Panc1 (cell line): Measurements from ENCODE around the gene ANXA6. TPM values are rescaled to one million over a fixed set of nuclear protein-coding genes. Genes with fewer than 3 reads are reported as not detected.

Experiments used
- ATAC-seq: fragments of 200-7000 bp; cut with Tn5 transposase; 2 replicates; pipeline ENCODE4 v1.9.1; 2020; ENCODE audit warnings: mild to moderate bottlenecking, moderate library complexity
- BruUV-seq: library from RNA; stranded (reverse); fragments of 400-500 nt; replicated peaks from 2 replicates; lab custom pipeline; 2021; lab: Mats Ljungman, UMichigan
- CTCF ChIA-PET: fragments of 300-600 bp; sonication (Branson Sonifier 250); formaldehyde crosslinking; loops from one replicate; lab custom pipeline; 2022; ENCODE audit warnings: antibody characterized with exemption; lab: Charles Lee
- POLR2A ChIA-PET: fragments of 300-600 bp; sonication (Branson Sonifier 250); formaldehyde crosslinking; loops from one replicate; lab custom pipeline; 2022; ENCODE audit warnings: antibody characterized with exemption; lab: Charles Lee
- DNase-seq: peaks from one replicate; pipeline ENCODE4 v3.0.0-alpha.2; 2010; ENCODE audit warnings: low read depth, low spot score
- H3K27ac ChIP-seq: 2 replicates; pipeline ENCODE4 v1.5.1; 2011; ENCODE audit warnings: mild to moderate bottlenecking, low read length, inconsistent platforms
- H3K27me3 ChIP-seq: fragments of 200-500 bp; sonication (Bioruptor generic); 2 replicates; pipeline ENCODE4 v1.6.0; 2014; ENCODE audit warnings: low read length, inconsistent platforms; ENCODE audit not compliant: control insufficient read depth, insufficient read depth
- H3K36me3 ChIP-seq: fragments of 200-500 bp; sonication (Bioruptor generic); 2 replicates; pipeline ENCODE4 v1.5.1; 2014; ENCODE audit warnings: inconsistent platforms, mild to moderate bottlenecking, low read length, moderate library complexity; ENCODE audit not compliant: control insufficient read depth, insufficient read depth
- H3K4me1 ChIP-seq: 2 replicates; pipeline ENCODE4 v1.5.1; 2011; ENCODE audit warnings: inconsistent platforms, mild to moderate bottlenecking, low read length, moderate library complexity; ENCODE audit not compliant: control insufficient read depth, insufficient read depth
- H3K4me3 ChIP-seq, 2 experiments: 2 replicates each; pipeline ENCODE4 v1.5.1; 2011 to 2012; ENCODE audit warnings: low read depth in 2 of 2, low read length in 2 of 2, mild to moderate bottlenecking in 2 of 2, inconsistent platforms in 1 of 2, moderate library complexity in 1 of 2
- H3K9me3 ChIP-seq: fragments of 200-500 bp; sonication (Bioruptor generic); 2 replicates; pipeline ENCODE4 v1.5.1; 2014; ENCODE audit warnings: low read depth, mild to moderate bottlenecking, inconsistent platforms, low read length, moderate library complexity; ENCODE audit not compliant: control insufficient read depth, insufficient read depth
- CTCF ChIP-seq: fragments of 450-650 bp; IDR thresholded peaks from 2 replicates; pipeline ENCODE4 v1.5.1; 2017; ENCODE audit warnings: mild to moderate bottlenecking
- POLR2AphosphoS5 ChIP-seq: IDR thresholded peaks from 2 replicates; pipeline ENCODE4 v1.6.1; 2012; ENCODE audit warnings: mild to moderate bottlenecking, low read depth, low read length, moderate library complexity
- REST ChIP-seq, 2 experiments: IDR thresholded peaks; 2 replicates each; pipeline ENCODE4 v1.6.1; 2011 to 2012; ENCODE audit warnings: low read depth in 2 of 2, control low read depth in 1 of 2, low read length in 1 of 2, mild to moderate bottlenecking in 1 of 2, moderate library complexity in 1 of 2; ENCODE audit not compliant: insufficient read depth in 1 of 2
- SIN3A ChIP-seq: IDR thresholded peaks from 2 replicates; pipeline ENCODE4 v1.6.1; 2012; ENCODE audit warnings: low read depth, mild to moderate bottlenecking, low read length, moderate library complexity, borderline replicate concordance; ENCODE audit not compliant: insufficient read depth
- TCF7L2 ChIP-seq: IDR thresholded peaks from 2 replicates; pipeline ENCODE4 v1.6.1; 2011; ENCODE audit warnings: mild to moderate bottlenecking, low read depth, low read length, inconsistent platforms
- in situ Hi-C: cut with HindIII; loops from 2 replicates; pipeline ENCODE4 v1.10.0; 2016; ENCODE audit warnings: low sequenced_read_pairs, low pct_unique_long_range_greater_than_20kb
- intact Hi-C: fragments of 100-400 bp; cut with micrococcal nuclease; formaldehyde crosslinking; loops from one replicate; pipeline ENCODE4 v1.10.0; 2022; ENCODE audit not compliant: unreplicated experiment
- total RNA-seq: library from RNA; stranded (reverse); gene quantifications from one replicate; pipeline ENCODE4 v1.2.1, GENCODE V29; 2021; ENCODE audit not compliant: unreplicated experiment

Gene ANXA6
- total RNA-seq, 1 experiment from 2014 or later, result 60.0 TPM

GRCh38 chr5:151095341-151096000 lies 62.1 kb downstream of the ANXA6 start:
- DNase-seq (no peak), ATAC-seq (no peak)

GRCh38 chr5:151094852-151095245 lies 62.7 kb downstream of the ANXA6 start:
- Histone ChIP-seq H3K27me3 (no peaks in the 10 kb centered on the region), H3K36me3 (no peaks in the 10 kb centered on the region), H3K4me1 (peaks cover 9% of the 10 kb centered on the region; the same call in 1 of the 2 replicates), H3K9me3 (no peaks in the 10 kb centered on the region), H3K27ac (no peak overlapping the region), H3K4me3 (no peak overlapping the region)
- ChIA-PET CTCF (interaction anchor here (0.6 kb wide), 1 partner anchor 460 kb away, joined by 3 read pairs; no protein-coding TSS in a partner anchor), POLR2A (no interaction called here)
- DNase-seq (no peak), ATAC-seq (no peak)
- no TSS peak for BruUV-seq
- TF ChIP-seq REST (IDR thresholded peaks at IDR 0.05; ENCODE audit: insufficient read depth in 1 of 2, low read depth in 2 of 2, low read length in 1 of 2) (no peak), TCF7L2 (no peak), CTCF (no peak), POLR2AphosphoS5 (no peak), SIN3A (no peak)
- in situ Hi-C loops, result no loop called here
- intact Hi-C loops, result no loop called here

More at GRCh38 chr5:151095341-151096000, 62.1 kb downstream of the ANXA6 start:
- no peak overlapping the region for H3K27ac ChIP-seq
- H3K36me3 ChIP-seq, result no peaks in the 10 kb centered on the region
- in situ Hi-C loops, result no loop called here
- no TSS peak for BruUV-seq
- H3K4me3 ChIP-seq, result no peak overlapping the region
- no peaks in the 10 kb centered on the region for H3K9me3 ChIP-seq
- ChIA-PET POLR2A (no interaction called here), CTCF (interaction anchor here (0.6 kb wide), 1 partner anchor 461 kb away, joined by 3 read pairs; no protein-coding TSS in a partner anchor)
- TF ChIP-seq CTCF (no peak), REST (IDR thresholded peaks at IDR 0.05; ENCODE audit: insufficient read depth in 1 of 2, low read depth in 2 of 2, low read length in 1 of 2) (no peak), TCF7L2 (no peak), SIN3A (no peak), POLR2AphosphoS5 (no peak)
- no peaks in the 10 kb centered on the region for H3K27me3 ChIP-seq
- intact Hi-C loops, result no loop called here
- H3K4me1 ChIP-seq, result peaks cover 9% of the 10 kb centered on the region; the same call in 1 of the 2 replicates
